Measurements from ENCODE around the gene C1QTNF1.

C1QTNF1 gene

GRCh38 chr17:79097226-79098055 is 73.5 kb downstream of the C1QTNF1 start:
- no peak for DNase-seq

GRCh38 chr17:79098282-79098867 is 74.4 kb downstream of the C1QTNF1 start:
- DNase-seq, result no peak

All from HCEC 1CT (cell line).